Measurements from ENCODE around the gene FAM162A.
"Not testable (repeated sequence)": the region's sequence is repeated elsewhere in the genome, so short reads cannot be mapped to it uniquely, and the experiment has no call there.

FAM162A gene

GRCh38 chr3:122383771-122384697 lies at the start of gene FAM162A:
FAM162A (plus strand) TSS chr3:122384182; CDS start chr3:122384266, 84 bp downstream.
- peak; percentile 38 to 96 (median 89) for DNase-seq

- DNase-seq = no peak
Measured at GRCh38 chr3:122342803-122343202, 41.2 kb upstream of the FAM162A start.

- DNase-seq = no peak
Measured at GRCh38 chr3:122343654-122344053, 40.3 kb upstream of the FAM162A start.

- no peak for DNase-seq
Measured at GRCh38 chr3:122349171-122349570, 34.8 kb upstream of the FAM162A start.

- peak in 1 of 51 donors; percentile 13 for DNase-seq
Measured at GRCh38 chr3:122350814-122351418, 33.1 kb upstream of the FAM162A start.

GRCh38 chr3:122351612-122352011 lies 32.4 kb upstream of the FAM162A start:
- no peak for DNase-seq

GRCh38 chr3:122353215-122353614 lies 30.8 kb upstream of the FAM162A start:
- DNase-seq = no peak

GRCh38 chr3:122353893-122354401 lies 30.0 kb upstream of the FAM162A start:
- DNase-seq = no peak

- no peak for DNase-seq
Measured at GRCh38 chr3:122355612-122356011, 28.4 kb upstream of the FAM162A start.

GRCh38 chr3:122356402-122356801 lies 27.6 kb upstream of the FAM162A start:
- DNase-seq = peak in 10 of 51 donors; percentile 0 to 8 (median 1)

GRCh38 chr3:122357828-122358702 lies 25.9 kb upstream of the FAM162A start:
- no peak for DNase-seq

GRCh38 chr3:122358703-122359032 lies 25.3 kb upstream of the FAM162A start:
- DNase-seq = no peak

GRCh38 chr3:122362026-122362425 lies 22.0 kb upstream of the FAM162A start:
- DNase-seq = no peak

- no peak for DNase-seq
Measured at GRCh38 chr3:122364490-122364889, 19.5 kb upstream of the FAM162A start.

- no peak for DNase-seq
Measured at GRCh38 chr3:122365073-122365472, 18.9 kb upstream of the FAM162A start.

GRCh38 chr3:122365582-122366378 lies 18.2 kb upstream of the FAM162A start:
- not testable (repeated sequence) for DNase-seq

- DNase-seq = no peak
Measured at GRCh38 chr3:122366379-122366749, 17.6 kb upstream of the FAM162A start.

- DNase-seq = no peak
Measured at GRCh38 chr3:122374034-122374433, 9.9 kb upstream of the FAM162A start.

- no peak for DNase-seq
Measured at GRCh38 chr3:122377975-122378374, 6.0 kb upstream of the FAM162A start.

- peak; percentile 25 to 92 (median 71) for DNase-seq
Measured at GRCh38 chr3:122382888-122383666, 905 bp upstream of the FAM162A start, which contains the start of gene MIX23. MIX23 (minus strand) TSS chr3:122383231; CDS start chr3:122383224, 7 bp downstream.
